HUES64 (cell line): ENCODE data around the gene SGIP1.

ENCODE experiments used
- H3K27ac ChIP-seq: 2 replicates; pipeline ENCODE4 v1.7.0; 2013; ENCODE audit warnings: low read depth, low read length, inconsistent platforms
- H3K27me3 ChIP-seq: 2 replicates; pipeline ENCODE4 v1.6.1; 2013; ENCODE audit warnings: mild to moderate bottlenecking, low read length; ENCODE audit not compliant: insufficient read depth
- H3K36me3 ChIP-seq: 2 replicates; pipeline ENCODE4 v1.6.1; 2013; ENCODE audit warnings: mild to moderate bottlenecking, low read length; ENCODE audit not compliant: insufficient read depth
- H3K4me1 ChIP-seq: 2 replicates; pipeline ENCODE4 v1.6.1; 2013; ENCODE audit warnings: mild to moderate bottlenecking, low read length, moderate library complexity; ENCODE audit not compliant: insufficient read depth
- H3K4me3 ChIP-seq: 2 replicates; pipeline ENCODE4 v1.5.1; 2013; ENCODE audit warnings: mild to moderate bottlenecking, low read length, moderate library complexity
- H3K9ac ChIP-seq: 2 replicates; pipeline ENCODE4 v1.6.1; 2013; ENCODE audit warnings: mild to moderate bottlenecking, low read depth, low read length
- H3K9me3 ChIP-seq: 2 replicates; pipeline ENCODE4 v1.6.1; 2013; ENCODE audit warnings: low read depth, low read length; ENCODE audit not compliant: insufficient read depth
- WGBS: fragments of 150-250, 120-280 bp; methylation state at CpG from one replicate; pipeline ENCODE4 v1.1.7; 2013; ENCODE audit warnings: missing lambda C conversion rate; 5-methylcytosine and 5-hydroxymethylcytosine counted together

The SGIP1 gene

GRCh38 chr1:66684353-66684752, 150.4 kb downstream of the SGIP1 start:
- H3K9me3 ChIP-seq = no peaks in the 10 kb centered on the region
- H3K9ac ChIP-seq = no peak overlapping the region
- H3K27ac ChIP-seq = no peak overlapping the region
- H3K36me3 ChIP-seq = no peaks in the 10 kb centered on the region
- H3K4me3 ChIP-seq = no peak overlapping the region
- no peaks in the 10 kb centered on the region for H3K27me3 ChIP-seq
- WGBS = 100% methylated on average over 2 of the region's 3 CpGs
- H3K4me1 ChIP-seq = no peaks in the 10 kb centered on the region

- Histone ChIP-seq H3K4me3 (no peak overlapping the region), H3K9ac (no peak overlapping the region), H3K27me3 (no peaks in the 10 kb centered on the region), H3K36me3 (no peaks in the 10 kb centered on the region), H3K4me1 (peaks cover under 1% of the 10 kb centered on the region; the same call in 1 of the 2 replicates), H3K27ac (no peak overlapping the region), H3K9me3 (no peaks in the 10 kb centered on the region)
These were observed 151.3 kb downstream of the SGIP1 start for GRCh38 chr1:66685265-66685664.

- no CpG with 5 or more reads among the region's 1 CpG for WGBS
- Histone ChIP-seq H3K9me3 (no peaks in the 10 kb centered on the region), H3K36me3 (no peaks in the 10 kb centered on the region), H3K9ac (no peak overlapping the region), H3K4me1 (peaks cover 4% of the 10 kb centered on the region; the same call in 1 of the 2 replicates), H3K27ac (no peak overlapping the region), H3K27me3 (no peaks in the 10 kb centered on the region), H3K4me3 (no peak overlapping the region)
These were observed 151.7 kb downstream of the SGIP1 start for GRCh38 chr1:66685670-66686069.

GRCh38 chr1:66686406-66686805, 152.5 kb downstream of the SGIP1 start:
- no peak overlapping the region for H3K9ac ChIP-seq
- H3K27ac ChIP-seq = no peak overlapping the region
- peaks cover 6% of the 10 kb centered on the region; the same call in 1 of the 2 replicates for H3K4me1 ChIP-seq
- 98% methylated on average over 3 of the region's 3 CpGs for WGBS
- no peaks in the 10 kb centered on the region for H3K9me3 ChIP-seq
- no peaks in the 10 kb centered on the region for H3K36me3 ChIP-seq
- H3K4me3 ChIP-seq = no peak overlapping the region
- no peaks in the 10 kb centered on the region for H3K27me3 ChIP-seq

- Histone ChIP-seq H3K27ac (no peak overlapping the region), H3K9me3 (no peaks in the 10 kb centered on the region), H3K27me3 (no peaks in the 10 kb centered on the region), H3K4me1 (peaks cover 6% of the 10 kb centered on the region; the same call in 1 of the 2 replicates), H3K4me3 (no peak overlapping the region), H3K36me3 (no peaks in the 10 kb centered on the region), H3K9ac (no peak overlapping the region)
- WGBS = 92% methylated on average over 2 of the region's 2 CpGs
These were observed 153.4 kb downstream of the SGIP1 start for GRCh38 chr1:66687358-66687757.

GRCh38 chr1:66690666-66691381, 156.9 kb downstream of the SGIP1 start:
- H3K27me3 ChIP-seq = no peaks in the 10 kb centered on the region
- H3K4me3 ChIP-seq = no peak overlapping the region
- 75% methylated on average over 7 of the region's 7 CpGs for WGBS
- H3K27ac ChIP-seq = no peak overlapping the region
- H3K9ac ChIP-seq = no peak overlapping the region
- peaks cover 13% of the 10 kb centered on the region for H3K4me1 ChIP-seq
- no peaks in the 10 kb centered on the region for H3K9me3 ChIP-seq
- H3K36me3 ChIP-seq = no peaks in the 10 kb centered on the region

GRCh38 chr1:66692681-66693080, 158.7 kb downstream of the SGIP1 start:
- Histone ChIP-seq H3K27ac (no peak overlapping the region), H3K36me3 (no peaks in the 10 kb centered on the region), H3K4me3 (no peak overlapping the region), H3K4me1 (peaks cover 13% of the 10 kb centered on the region), H3K27me3 (no peaks in the 10 kb centered on the region), H3K9ac (no peak overlapping the region), H3K9me3 (no peaks in the 10 kb centered on the region)
- 67% methylated on average over 2 of the region's 3 CpGs for WGBS

- Histone ChIP-seq H3K9ac (no peak overlapping the region), H3K9me3 (no peaks in the 10 kb centered on the region), H3K4me3 (no peak overlapping the region), H3K27ac (no peak overlapping the region), H3K27me3 (no peaks in the 10 kb centered on the region), H3K4me1 (peaks cover 13% of the 10 kb centered on the region), H3K36me3 (no peaks in the 10 kb centered on the region)
These were observed 159.9 kb downstream of the SGIP1 start for GRCh38 chr1:66693856-66694255.

- H3K36me3 ChIP-seq = no peaks in the 10 kb centered on the region
- no peak overlapping the region for H3K27ac ChIP-seq
- H3K4me3 ChIP-seq = no peak overlapping the region
- H3K4me1 ChIP-seq = peaks cover 13% of the 10 kb centered on the region
- H3K9ac ChIP-seq = no peak overlapping the region
- 85% methylated on average over 4 of the region's 5 CpGs for WGBS
- H3K9me3 ChIP-seq = no peaks in the 10 kb centered on the region
- no peaks in the 10 kb centered on the region for H3K27me3 ChIP-seq
These were observed 161.2 kb downstream of the SGIP1 start for GRCh38 chr1:66695116-66695515.

GRCh38 chr1:66696771-66697170, 162.8 kb downstream of the SGIP1 start:
- no peaks in the 10 kb centered on the region for H3K36me3 ChIP-seq
- H3K9me3 ChIP-seq = no peaks in the 10 kb centered on the region

GRCh38 chr1:66699213-66699612, 165.3 kb downstream of the SGIP1 start:
- 93% methylated on average over 5 of the region's 5 CpGs for WGBS
- H3K4me3 ChIP-seq = no peak overlapping the region

More at GRCh38 chr1:66696771-66697170, 162.8 kb downstream of the SGIP1 start:
- Histone ChIP-seq H3K27ac (no peak overlapping the region), H3K27me3 (no peaks in the 10 kb centered on the region), H3K9ac (no peak overlapping the region), H3K4me1 (peaks cover 6% of the 10 kb centered on the region; the same call in 1 of the 2 replicates), H3K4me3 (no peak overlapping the region)

More at GRCh38 chr1:66699213-66699612, 165.3 kb downstream of the SGIP1 start:
- no peak overlapping the region for H3K27ac ChIP-seq
- peaks cover 6% of the 10 kb centered on the region; the same call in 1 of the 2 replicates for H3K4me1 ChIP-seq
- H3K27me3 ChIP-seq = no peaks in the 10 kb centered on the region
- no peaks in the 10 kb centered on the region for H3K36me3 ChIP-seq
- no peaks in the 10 kb centered on the region for H3K9me3 ChIP-seq
- no peak overlapping the region for H3K9ac ChIP-seq
